A673 (cell line): ENCODE results near the gene ALPP.

Source experiments
- EZH2 ChIP-seq: fragments of 200-600 bp; sonication (generic); IDR thresholded peaks from 2 replicates; pipeline ENCODE4 v1.6.1; 2017; ENCODE audit warnings: borderline replicate concordance, low read depth, mild to moderate bottlenecking, mixed read lengths, antibody characterized with exemption, low read length; ENCODE audit not compliant: poor library complexity, severe bottlenecking
- TF ChIP-seq, protein P1 (sequence below): fragments of 300-800, 200-600 bp; sonication (generic); conservative IDR thresholded peaks from 2 replicates; pipeline ENCODE4 v1.5.1; 2017; ENCODE audit warnings: low read depth, mild to moderate bottlenecking, antibody characterized with exemption, low read length, moderate library complexity, mixed read lengths

GRCh38 chr2:232363784-232364615 lies 14.6 kb upstream of the ALPP start:
- no peak for TF ChIP-seq EZH2
- TF ChIP-seq, protein P1, sequence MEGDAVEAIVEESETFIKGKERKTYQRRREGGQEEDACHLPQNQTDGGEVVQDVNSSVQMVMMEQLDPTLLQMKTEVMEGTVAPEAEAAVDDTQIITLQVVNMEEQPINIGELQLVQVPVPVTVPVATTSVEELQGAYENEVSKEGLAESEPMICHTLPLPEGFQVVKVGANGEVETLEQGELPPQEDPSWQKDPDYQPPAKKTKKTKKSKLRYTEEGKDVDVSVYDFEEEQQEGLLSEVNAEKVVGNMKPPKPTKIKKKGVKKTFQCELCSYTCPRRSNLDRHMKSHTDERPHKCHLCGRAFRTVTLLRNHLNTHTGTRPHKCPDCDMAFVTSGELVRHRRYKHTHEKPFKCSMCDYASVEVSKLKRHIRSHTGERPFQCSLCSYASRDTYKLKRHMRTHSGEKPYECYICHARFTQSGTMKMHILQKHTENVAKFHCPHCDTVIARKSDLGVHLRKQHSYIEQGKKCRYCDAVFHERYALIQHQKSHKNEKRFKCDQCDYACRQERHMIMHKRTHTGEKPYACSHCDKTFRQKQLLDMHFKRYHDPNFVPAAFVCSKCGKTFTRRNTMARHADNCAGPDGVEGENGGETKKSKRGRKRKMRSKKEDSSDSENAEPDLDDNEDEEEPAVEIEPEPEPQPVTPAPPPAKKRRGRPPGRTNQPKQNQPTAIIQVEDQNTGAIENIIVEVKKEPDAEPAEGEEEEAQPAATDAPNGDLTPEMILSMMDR, result no peak
